ENCODE results near the gene CYYR1. TPM values are rescaled to one million over a fixed set of nuclear protein-coding genes. Genes with fewer than 3 reads are reported as not detected.

Gene CYYR1
- polyA plus RNA-seq, 2 of the 4 experiments (the other 2 are of a cell fraction), result not detected

DNA sequence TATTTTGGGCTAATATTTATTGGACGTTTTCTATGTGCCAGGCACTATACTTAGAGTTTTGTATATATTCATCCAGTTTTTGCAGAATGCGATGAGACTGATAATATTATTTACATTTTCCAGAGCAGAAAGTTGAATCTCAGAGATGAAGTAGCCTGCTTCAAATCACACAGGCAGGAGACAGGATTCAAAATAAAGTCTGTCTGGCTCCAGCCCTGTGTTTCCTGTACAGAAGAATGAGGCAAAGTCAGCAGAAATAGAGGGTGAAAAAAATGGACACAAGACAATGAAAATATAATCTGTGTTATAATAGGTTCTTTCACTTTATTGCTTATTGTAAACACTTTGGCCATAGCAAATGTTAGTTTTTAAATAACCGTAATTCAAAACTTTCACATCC is 107.2 kb downstream of the CYYR1 start:
- 29% methylated on average over 3 of the region's 3 CpGs for WGBS (ENCODE audit: missing lambda C conversion rate)
- H3K4me3 ChIP-seq, result no peak overlapping the region
- TF ChIP-seq, protein P1, sequence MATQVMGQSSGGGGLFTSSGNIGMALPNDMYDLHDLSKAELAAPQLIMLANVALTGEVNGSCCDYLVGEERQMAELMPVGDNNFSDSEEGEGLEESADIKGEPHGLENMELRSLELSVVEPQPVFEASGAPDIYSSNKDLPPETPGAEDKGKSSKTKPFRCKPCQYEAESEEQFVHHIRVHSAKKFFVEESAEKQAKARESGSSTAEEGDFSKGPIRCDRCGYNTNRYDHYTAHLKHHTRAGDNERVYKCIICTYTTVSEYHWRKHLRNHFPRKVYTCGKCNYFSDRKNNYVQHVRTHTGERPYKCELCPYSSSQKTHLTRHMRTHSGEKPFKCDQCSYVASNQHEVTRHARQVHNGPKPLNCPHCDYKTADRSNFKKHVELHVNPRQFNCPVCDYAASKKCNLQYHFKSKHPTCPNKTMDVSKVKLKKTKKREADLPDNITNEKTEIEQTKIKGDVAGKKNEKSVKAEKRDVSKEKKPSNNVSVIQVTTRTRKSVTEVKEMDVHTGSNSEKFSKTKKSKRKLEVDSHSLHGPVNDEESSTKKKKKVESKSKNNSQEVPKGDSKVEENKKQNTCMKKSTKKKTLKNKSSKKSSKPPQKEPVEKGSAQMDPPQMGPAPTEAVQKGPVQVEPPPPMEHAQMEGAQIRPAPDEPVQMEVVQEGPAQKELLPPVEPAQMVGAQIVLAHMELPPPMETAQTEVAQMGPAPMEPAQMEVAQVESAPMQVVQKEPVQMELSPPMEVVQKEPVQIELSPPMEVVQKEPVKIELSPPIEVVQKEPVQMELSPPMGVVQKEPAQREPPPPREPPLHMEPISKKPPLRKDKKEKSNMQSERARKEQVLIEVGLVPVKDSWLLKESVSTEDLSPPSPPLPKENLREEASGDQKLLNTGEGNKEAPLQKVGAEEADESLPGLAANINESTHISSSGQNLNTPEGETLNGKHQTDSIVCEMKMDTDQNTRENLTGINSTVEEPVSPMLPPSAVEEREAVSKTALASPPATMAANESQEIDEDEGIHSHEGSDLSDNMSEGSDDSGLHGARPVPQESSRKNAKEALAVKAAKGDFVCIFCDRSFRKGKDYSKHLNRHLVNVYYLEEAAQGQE (IDR thresholded peaks at IDR 0.05), result no peak
- TF ChIP-seq POLR2AphosphoS2 (conservative IDR thresholded peaks at IDR 0.05; ENCODE audit: low read length) (no peak), CEBPB (IDR thresholded peaks at IDR 0.05) (no peak), MYC (IDR thresholded peaks at IDR 0.05; ENCODE audit: borderline replicate concordance, low read length) (no peak), KDM1A (IDR thresholded peaks at IDR 0.05; ENCODE audit: low read depth) (no peak), SREBF2 (IDR thresholded peaks at IDR 0.05) (no peak), CHD2 (IDR thresholded peaks at IDR 0.05; ENCODE audit: low read length, partially characterized antibody) (no peak), KDM5A (IDR thresholded peaks at IDR 0.05) (no peak)
- TF ChIP-seq, protein P2, sequence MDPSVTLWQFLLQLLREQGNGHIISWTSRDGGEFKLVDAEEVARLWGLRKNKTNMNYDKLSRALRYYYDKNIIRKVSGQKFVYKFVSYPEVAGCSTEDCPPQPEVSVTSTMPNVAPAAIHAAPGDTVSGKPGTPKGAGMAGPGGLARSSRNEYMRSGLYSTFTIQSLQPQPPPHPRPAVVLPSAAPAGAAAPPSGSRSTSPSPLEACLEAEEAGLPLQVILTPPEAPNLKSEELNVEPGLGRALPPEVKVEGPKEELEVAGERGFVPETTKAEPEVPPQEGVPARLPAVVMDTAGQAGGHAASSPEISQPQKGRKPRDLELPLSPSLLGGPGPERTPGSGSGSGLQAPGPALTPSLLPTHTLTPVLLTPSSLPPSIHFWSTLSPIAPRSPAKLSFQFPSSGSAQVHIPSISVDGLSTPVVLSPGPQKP (IDR thresholded peaks at IDR 0.05; ENCODE audit: low read depth, low read length), result no peak
- TF ChIP-seq, protein P3, sequence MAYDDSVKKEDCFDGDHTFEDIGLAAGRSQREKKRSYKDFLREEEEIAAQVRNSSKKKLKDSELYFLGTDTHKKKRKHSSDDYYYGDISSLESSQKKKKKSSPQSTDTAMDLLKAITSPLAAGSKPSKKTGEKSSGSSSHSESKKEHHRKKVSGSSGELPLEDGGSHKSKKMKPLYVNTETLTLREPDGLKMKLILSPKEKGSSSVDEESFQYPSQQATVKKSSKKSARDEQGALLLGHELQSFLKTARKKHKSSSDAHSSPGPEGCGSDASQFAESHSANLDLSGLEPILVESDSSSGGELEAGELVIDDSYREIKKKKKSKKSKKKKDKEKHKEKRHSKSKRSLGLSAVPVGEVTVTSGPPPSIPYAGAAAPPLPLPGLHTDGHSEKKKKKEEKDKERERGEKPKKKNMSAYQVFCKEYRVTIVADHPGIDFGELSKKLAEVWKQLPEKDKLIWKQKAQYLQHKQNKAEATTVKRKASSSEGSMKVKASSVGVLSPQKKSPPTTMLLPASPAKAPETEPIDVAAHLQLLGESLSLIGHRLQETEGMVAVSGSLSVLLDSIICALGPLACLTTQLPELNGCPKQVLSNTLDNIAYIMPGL (CRISPR knock-in tag; IDR thresholded peaks at IDR 0.05; ENCODE audit: borderline replicate concordance), result no peak
- H3K4me1 ChIP-seq, result no peaks in the 10 kb centered on the region
- CTCF ChIA-PET, result no interaction called here
- ATAC-seq (no peak), DNase-seq (ENCODE audit: low read depth in 1 of 2, low spot score in 1 of 2) (no peak), FAIRE-seq (no peak)
- H3K9me3 ChIP-seq, result no peaks in the 10 kb centered on the region
- no peak overlapping the region for H3K27ac ChIP-seq
- POLR2A ChIA-PET, result no interaction called here
- no peak overlapping the region for H3K4me2 ChIP-seq

DNA sequence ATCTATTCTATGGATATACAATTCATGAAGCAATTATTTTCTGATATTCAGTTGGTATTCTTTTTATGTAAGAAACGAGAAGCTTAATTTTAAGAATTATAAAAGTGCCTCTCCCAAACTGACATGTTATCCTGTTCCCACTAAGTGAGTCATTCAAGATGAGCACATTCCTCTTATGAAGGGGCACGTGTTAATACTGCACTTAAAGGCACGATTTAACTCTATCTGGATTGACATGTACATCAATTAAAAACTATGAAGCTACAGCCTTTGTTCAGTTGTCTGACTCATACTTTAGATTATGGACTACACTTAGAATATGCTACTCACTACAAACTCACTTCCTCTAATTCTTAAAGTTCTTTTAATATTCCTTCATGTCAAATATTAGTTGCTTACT is 111.6 kb downstream of the CYYR1 start:
- FAIRE-seq, result no peak
- ATAC-seq, result no peak
- CTCF ChIA-PET, result no interaction called here
- Histone ChIP-seq H3K4me1 (no peaks in the 10 kb centered on the region), H3K4me3 (no peak overlapping the region), H3K9me3 (no peaks in the 10 kb centered on the region), H3K4me2 (no peak overlapping the region), H3K27ac (no peak overlapping the region)
- POLR2A ChIA-PET, result no interaction called here
- DNase-seq (ENCODE audit: low read depth in 1 of 2, low spot score in 1 of 2), result no peak
- WGBS (ENCODE audit: missing lambda C conversion rate), result 1% methylated on average over 3 of the region's 3 CpGs
- TF ChIP-seq ZFP36 (IDR thresholded peaks at IDR 0.05; ENCODE audit: borderline replicate concordance, partially characterized antibody) (no peak), SREBF2 (IDR thresholded peaks at IDR 0.05) (no peak), MAFK (IDR thresholded peaks at IDR 0.05; ENCODE audit: partially characterized antibody) (no peak), CHD2 (IDR thresholded peaks at IDR 0.05; ENCODE audit: low read length, partially characterized antibody) (no peak), EHMT2 (IDR thresholded peaks at IDR 0.05; ENCODE audit: low read depth) (no peak), KDM1A (IDR thresholded peaks at IDR 0.05; ENCODE audit: low read depth) (no peak), RNF2 (IDR thresholded peaks at IDR 0.05; ENCODE audit: borderline replicate concordance, low read depth) (no peak), ZSCAN20 (CRISPR knock-in tag; IDR thresholded peaks at IDR 0.05) (no peak), NFE2L2 (conservative IDR thresholded peaks at IDR 0.05; ENCODE audit: low read length) (no peak), MAZ (IDR thresholded peaks at IDR 0.05; ENCODE audit: borderline replicate concordance, low read depth, low read length) (no peak), JUNB (IDR thresholded peaks at IDR 0.05) (no peak), EHF (CRISPR knock-in tag; IDR thresholded peaks at IDR 0.05) (no peak), CBX2 (IDR thresholded peaks at IDR 0.05; ENCODE audit: borderline replicate concordance, low read depth) (no peak)
- TF ChIP-seq, protein P4, sequence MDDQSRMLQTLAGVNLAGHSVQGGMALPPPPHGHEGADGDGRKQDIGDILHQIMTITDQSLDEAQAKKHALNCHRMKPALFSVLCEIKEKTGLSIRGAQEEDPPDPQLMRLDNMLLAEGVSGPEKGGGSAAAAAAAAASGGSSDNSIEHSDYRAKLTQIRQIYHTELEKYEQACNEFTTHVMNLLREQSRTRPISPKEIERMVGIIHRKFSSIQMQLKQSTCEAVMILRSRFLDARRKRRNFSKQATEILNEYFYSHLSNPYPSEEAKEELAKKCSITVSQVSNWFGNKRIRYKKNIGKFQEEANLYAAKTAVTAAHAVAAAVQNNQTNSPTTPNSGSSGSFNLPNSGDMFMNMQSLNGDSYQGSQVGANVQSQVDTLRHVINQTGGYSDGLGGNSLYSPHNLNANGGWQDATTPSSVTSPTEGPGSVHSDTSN (IDR thresholded peaks at IDR 0.05), result no peak
- TF ChIP-seq, protein P5, sequence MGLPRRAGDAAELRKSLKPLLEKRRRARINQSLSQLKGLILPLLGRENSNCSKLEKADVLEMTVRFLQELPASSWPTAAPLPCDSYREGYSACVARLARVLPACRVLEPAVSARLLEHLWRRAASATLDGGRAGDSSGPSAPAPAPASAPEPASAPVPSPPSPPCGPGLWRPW (IDR thresholded peaks at IDR 0.05), result no peak
- TF ChIP-seq, protein P6, sequence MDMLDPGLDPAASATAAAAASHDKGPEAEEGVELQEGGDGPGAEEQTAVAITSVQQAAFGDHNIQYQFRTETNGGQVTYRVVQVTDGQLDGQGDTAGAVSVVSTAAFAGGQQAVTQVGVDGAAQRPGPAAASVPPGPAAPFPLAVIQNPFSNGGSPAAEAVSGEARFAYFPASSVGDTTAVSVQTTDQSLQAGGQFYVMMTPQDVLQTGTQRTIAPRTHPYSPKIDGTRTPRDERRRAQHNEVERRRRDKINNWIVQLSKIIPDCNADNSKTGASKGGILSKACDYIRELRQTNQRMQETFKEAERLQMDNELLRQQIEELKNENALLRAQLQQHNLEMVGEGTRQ (IDR thresholded peaks at IDR 0.05), result no peak

Data from A549 (cell line).